Measurements from ENCODE around the gene SLCO3A1. TPM values are rescaled to one million over a fixed set of nuclear protein-coding genes. Genes with fewer than 3 reads are reported as not detected.

SLCO3A1 gene
- total and polyA plus RNA-seq, 4 donors, result 9.6 to 60.7 (median 34.4) TPM

DNA sequence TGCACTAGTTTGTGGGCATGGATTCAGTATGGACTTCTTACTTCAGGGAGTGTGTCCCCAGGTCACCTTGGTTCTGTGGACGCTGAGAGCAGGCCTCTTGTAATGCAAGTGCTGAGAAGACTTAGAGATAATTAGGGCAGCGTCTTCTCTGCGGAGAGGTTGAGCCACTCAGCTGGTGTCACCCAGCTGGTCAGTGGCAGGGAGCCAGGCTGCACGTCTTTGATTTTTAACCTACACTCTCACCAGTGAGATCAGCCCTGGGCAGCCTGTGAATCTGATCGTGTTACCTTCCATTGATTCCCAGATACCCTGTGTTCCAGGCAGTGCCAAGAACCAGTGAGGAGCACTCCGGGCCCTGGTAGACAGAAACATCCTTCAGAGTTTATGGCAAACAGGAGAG is 92.6 kb downstream of the SLCO3A1 start:
- intact Hi-C loops (cut with DNase I), result no loop called here
- Histone ChIP-seq H3K27ac (ENCODE audit: low read depth in 1 of 2, low read length in 2 of 2) (no peak overlapping the region), H3K9me3 (ENCODE audit: control insufficient read depth, low read length) (no peaks in the 10 kb centered on the region), H3K4me1 (ENCODE audit: control insufficient read depth in 1 of 2, insufficient read depth in 2 of 2, low read length in 2 of 2) (peaks cover 5 to 7% of the 10 kb centered on the region in 2 donors), H3K4me3 (ENCODE audit: low read length in 2 of 2) (no peak overlapping the region), H3K36me3 (ENCODE audit: control insufficient read depth in 1 of 2, insufficient read depth in 2 of 2, low read length in 1 of 2) (no peaks in the 10 kb centered on the region), H3K27me3 (ENCODE audit: control insufficient read depth in 1 of 2, insufficient read depth in 2 of 2, low read length in 1 of 2) (no peaks in the 10 kb centered on the region)
- ATAC-seq (ENCODE audit: low FRiP score), result no peak
- no peak for DNase-seq
- WGBS, 2 donors, result 47 to 54% methylated on average over 6 of the region's 6 CpGs

DNA sequence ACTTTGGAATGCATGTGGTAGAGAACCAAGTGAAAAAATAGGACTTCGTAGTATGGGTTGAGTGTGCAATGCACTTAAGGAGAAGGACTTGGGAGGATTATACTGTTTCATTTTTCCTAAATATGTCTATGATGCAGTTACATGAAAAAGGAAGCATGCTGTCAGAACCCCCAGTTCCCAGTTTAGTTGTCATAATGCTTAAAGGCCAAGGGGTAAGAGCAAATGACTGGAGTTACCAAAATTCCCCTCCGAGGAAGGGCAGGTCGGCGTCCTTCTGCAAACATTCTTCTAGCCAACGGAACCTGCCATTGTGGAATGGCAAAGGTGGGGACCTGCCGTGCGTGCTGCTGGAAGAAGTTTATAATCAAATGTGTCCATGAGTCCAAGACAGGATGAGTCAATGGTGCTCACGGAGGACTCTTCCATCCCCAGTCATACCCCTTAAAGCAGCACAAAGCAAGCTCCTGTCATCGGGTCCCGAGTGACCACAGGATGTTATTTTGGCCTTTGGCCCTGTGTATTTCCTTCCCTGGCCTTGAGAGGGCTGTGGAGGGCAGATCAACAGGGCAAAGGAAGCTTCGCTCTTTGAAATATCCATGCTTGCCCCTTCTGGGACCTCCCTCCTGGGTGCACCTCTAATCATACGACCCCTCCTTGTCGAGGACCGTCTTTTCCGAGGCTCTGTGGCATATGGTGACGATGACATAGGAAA is 93.2 kb downstream of the SLCO3A1 start:
- Histone ChIP-seq H3K27me3 (ENCODE audit: control insufficient read depth in 1 of 2, insufficient read depth in 2 of 2, low read length in 1 of 2) (no peaks in the 10 kb centered on the region), H3K9me3 (ENCODE audit: control insufficient read depth, low read length) (no peaks in the 10 kb centered on the region), H3K27ac (ENCODE audit: low read depth in 1 of 2, low read length in 2 of 2) (peak overlapping the region in 1 of 2 donors; percentile 38), H3K4me3 (ENCODE audit: low read length in 2 of 2) (no peak overlapping the region), H3K36me3 (ENCODE audit: control insufficient read depth in 1 of 2, insufficient read depth in 2 of 2, low read length in 1 of 2) (no peaks in the 10 kb centered on the region), H3K4me1 (ENCODE audit: control insufficient read depth in 1 of 2, insufficient read depth in 2 of 2, low read length in 2 of 2) (peaks cover 5 to 7% of the 10 kb centered on the region in 2 donors)
- DNase-seq, result no peak
- intact Hi-C loops (cut with DNase I), result no loop called here
- ATAC-seq (ENCODE audit: low FRiP score), result no peak
- WGBS, 2 donors, result 76 to 80% methylated on average over 15 to 16 of the region's 16 CpGs

- ATAC-seq (ENCODE audit: low FRiP score), result no peak
- peak overlapping the region in 1 of 2 donors; percentile 38 for H3K27ac ChIP-seq (ENCODE audit: low read depth in 1 of 2, low read length in 2 of 2)
- intact Hi-C loops (cut with DNase I), result no loop called here
- no peak overlapping the region for H3K4me3 ChIP-seq (ENCODE audit: low read length in 2 of 2)
- H3K36me3 ChIP-seq (ENCODE audit: control insufficient read depth in 1 of 2, insufficient read depth in 2 of 2, low read length in 1 of 2), result no peaks in the 10 kb centered on the region
- H3K4me1 ChIP-seq (ENCODE audit: control insufficient read depth in 1 of 2, insufficient read depth in 2 of 2, low read length in 2 of 2), result peaks cover 5 to 7% of the 10 kb centered on the region in 2 donors
- H3K27me3 ChIP-seq (ENCODE audit: control insufficient read depth in 1 of 2, insufficient read depth in 2 of 2, low read length in 1 of 2), result no peaks in the 10 kb centered on the region
- WGBS, 2 donors, result 62 to 63% methylated on average over 7 of the region's 7 CpGs
- H3K9me3 ChIP-seq (ENCODE audit: control insufficient read depth, low read length), result no peaks in the 10 kb centered on the region
- no peak for DNase-seq
Measured at GRCh38 chr15:91947293-91947679, 93.8 kb downstream of the SLCO3A1 start.

DNA sequence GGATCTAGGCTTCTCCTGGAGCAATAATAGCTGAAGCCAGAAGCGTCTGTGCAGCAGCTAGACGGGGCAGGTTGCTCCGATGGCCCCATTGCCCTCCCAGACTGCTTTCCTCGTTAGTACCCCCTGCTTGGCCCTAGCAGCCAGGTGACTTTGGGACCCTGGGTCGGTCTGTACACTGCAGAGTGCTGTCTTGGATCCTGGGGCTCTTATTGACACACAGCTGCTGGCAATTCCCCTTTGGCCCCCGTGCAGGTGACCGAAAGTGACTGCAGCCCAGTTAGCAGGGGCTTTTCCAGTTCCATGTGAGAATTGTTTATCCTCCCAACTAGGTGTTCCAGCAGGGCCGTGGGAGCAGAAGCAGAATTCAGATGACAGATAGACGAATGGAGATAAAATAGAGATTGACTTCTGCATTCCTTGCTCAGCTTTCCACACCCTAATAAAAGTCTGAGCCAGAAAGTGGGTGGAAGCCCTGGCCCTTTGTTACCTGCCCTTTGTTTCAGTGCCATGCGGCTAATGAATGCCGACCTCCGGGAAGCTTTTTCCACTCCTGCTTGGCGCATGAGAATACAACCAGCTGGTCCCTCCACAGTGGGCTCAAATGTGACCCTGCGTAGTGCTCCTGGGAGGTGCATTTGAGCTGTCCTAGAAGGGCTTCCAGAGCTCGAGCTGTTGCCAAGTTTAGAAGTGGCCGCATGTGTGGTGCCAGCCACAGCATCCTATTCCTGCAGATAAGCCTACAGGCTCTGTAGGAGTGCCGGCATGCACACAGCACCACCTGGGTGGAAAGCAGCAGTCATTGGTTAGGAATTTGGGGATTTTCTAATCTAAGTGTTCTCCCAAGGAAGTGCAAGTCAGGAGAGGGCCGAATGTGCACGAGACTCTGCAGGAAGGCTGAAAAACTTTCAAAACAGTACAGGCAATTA is 94.4 kb downstream of the SLCO3A1 start:
- H3K36me3 ChIP-seq (ENCODE audit: control insufficient read depth in 1 of 2, insufficient read depth in 2 of 2, low read length in 1 of 2), result no peaks in the 10 kb centered on the region
- H3K4me1 ChIP-seq (ENCODE audit: control insufficient read depth in 1 of 2, insufficient read depth in 2 of 2, low read length in 2 of 2), result peaks cover 2 to 4% of the 10 kb centered on the region in 2 donors
- no peaks in the 10 kb centered on the region for H3K9me3 ChIP-seq (ENCODE audit: control insufficient read depth, low read length)
- 43 to 45% methylated on average over 19 of the region's 19 CpGs for WGBS, 2 donors
- no peak for DNase-seq
- H3K27ac ChIP-seq (ENCODE audit: low read depth in 1 of 2, low read length in 2 of 2), result peak overlapping the region in 1 of 2 donors; percentile 43
- no peaks in the 10 kb centered on the region for H3K27me3 ChIP-seq (ENCODE audit: control insufficient read depth in 1 of 2, insufficient read depth in 2 of 2, low read length in 1 of 2)
- no peak for ATAC-seq (ENCODE audit: low FRiP score)
- intact Hi-C loops (cut with DNase I), result no loop called here
- H3K4me3 ChIP-seq (ENCODE audit: low read length in 2 of 2), result no peak overlapping the region

- no peak for DNase-seq
- 94 to 97% methylated on average over 8 of the region's 8 CpGs for WGBS, 2 donors
- intact Hi-C loops (cut with DNase I), result no loop called here
Measured at GRCh38 chr15:91949361-91949760, 95.9 kb downstream of the SLCO3A1 start.

DNA sequence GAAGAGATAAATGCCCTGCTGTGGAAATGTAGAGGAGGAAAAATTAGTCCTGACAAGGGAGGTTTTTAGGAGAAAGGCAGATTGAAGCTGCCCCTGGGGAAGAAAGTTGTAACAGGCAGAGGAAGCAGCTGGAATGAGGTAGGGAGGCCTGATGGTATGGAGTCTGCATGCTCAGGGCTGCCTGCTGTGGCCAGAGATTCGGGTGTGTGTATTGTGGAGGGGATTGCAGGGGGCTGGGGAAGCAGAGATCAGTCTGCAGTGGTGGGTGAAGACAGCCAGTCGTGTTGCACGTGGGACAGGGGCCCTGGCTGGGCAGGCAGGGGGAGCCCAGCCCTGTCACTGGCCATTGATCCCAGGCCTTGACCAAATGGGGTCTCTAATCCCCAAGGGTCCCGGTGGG is 96.5 kb downstream of the SLCO3A1 start:
- Histone ChIP-seq H3K36me3 (ENCODE audit: control insufficient read depth in 1 of 2, insufficient read depth in 2 of 2, low read length in 1 of 2) (no peaks in the 10 kb centered on the region), H3K9me3 (ENCODE audit: control insufficient read depth, low read length) (no peaks in the 10 kb centered on the region), H3K27me3 (ENCODE audit: control insufficient read depth in 1 of 2, insufficient read depth in 2 of 2, low read length in 1 of 2) (no peaks in the 10 kb centered on the region), H3K27ac (ENCODE audit: low read depth in 1 of 2, low read length in 2 of 2) (no peak overlapping the region), H3K4me1 (ENCODE audit: control insufficient read depth in 1 of 2, insufficient read depth in 2 of 2, low read length in 2 of 2) (no peaks in the 10 kb centered on the region), H3K4me3 (ENCODE audit: low read length in 2 of 2) (no peak overlapping the region)
- intact Hi-C loops (cut with DNase I), result no loop called here
- WGBS, 2 donors, result 78 to 82% methylated on average over 4 of the region's 4 CpGs
- ATAC-seq (ENCODE audit: low FRiP score), result no peak
- DNase-seq, result no peak

More at GRCh38 chr15:91949361-91949760, 95.9 kb downstream of the SLCO3A1 start:
- Histone ChIP-seq H3K27me3 (ENCODE audit: control insufficient read depth in 1 of 2, insufficient read depth in 2 of 2, low read length in 1 of 2) (no peaks in the 10 kb centered on the region), H3K27ac (ENCODE audit: low read depth in 1 of 2, low read length in 2 of 2) (no peak overlapping the region), H3K36me3 (ENCODE audit: control insufficient read depth in 1 of 2, insufficient read depth in 2 of 2, low read length in 1 of 2) (no peaks in the 10 kb centered on the region), H3K9me3 (ENCODE audit: control insufficient read depth, low read length) (no peaks in the 10 kb centered on the region), H3K4me1 (ENCODE audit: control insufficient read depth in 1 of 2, insufficient read depth in 2 of 2, low read length in 2 of 2) (peaks cover 0 to 1% of the 10 kb centered on the region in 2 donors), H3K4me3 (ENCODE audit: low read length in 2 of 2) (no peak overlapping the region)
- ATAC-seq (ENCODE audit: low FRiP score), result no peak

DNA sequence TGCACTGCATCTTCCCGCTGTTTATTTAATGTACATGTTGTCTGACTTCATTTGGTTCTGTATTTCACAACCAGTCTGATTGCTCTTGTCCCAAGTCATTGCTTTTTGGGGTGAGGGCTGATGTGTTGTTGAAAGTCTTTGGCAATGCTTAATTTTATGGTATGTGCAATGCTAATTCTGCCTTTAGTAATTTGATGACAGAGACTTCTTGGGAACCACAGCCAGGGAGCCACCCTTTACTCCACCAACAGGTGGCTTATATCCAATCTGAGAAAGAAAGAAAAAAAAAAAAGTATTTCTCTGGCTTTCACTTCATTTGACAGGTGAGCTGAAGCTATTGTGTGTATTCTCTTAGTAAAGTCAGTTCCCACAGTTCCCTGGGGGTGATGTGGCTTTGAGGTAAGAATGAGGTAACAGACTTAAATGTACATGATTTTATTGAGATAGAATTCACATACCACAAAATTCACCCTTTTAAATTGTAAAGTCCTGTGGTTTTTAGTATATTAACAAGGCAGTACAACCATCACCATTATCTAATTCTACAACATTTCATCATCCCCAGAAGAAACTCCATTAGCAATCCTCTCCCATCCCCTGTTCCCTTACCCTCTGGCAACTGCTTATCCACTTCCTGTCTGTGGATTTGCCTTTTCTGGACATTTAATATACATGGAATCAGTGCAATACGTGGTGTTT is 97.3 kb downstream of the SLCO3A1 start:
- intact Hi-C loops (cut with DNase I), result no loop called here
- Histone ChIP-seq H3K36me3 (ENCODE audit: control insufficient read depth in 1 of 2, insufficient read depth in 2 of 2, low read length in 1 of 2) (no peaks in the 10 kb centered on the region), H3K4me1 (ENCODE audit: control insufficient read depth in 1 of 2, insufficient read depth in 2 of 2, low read length in 2 of 2) (no peaks in the 10 kb centered on the region), H3K9me3 (ENCODE audit: control insufficient read depth, low read length) (no peaks in the 10 kb centered on the region), H3K27ac (ENCODE audit: low read depth in 1 of 2, low read length in 2 of 2) (no peak overlapping the region), H3K27me3 (ENCODE audit: control insufficient read depth in 1 of 2, insufficient read depth in 2 of 2, low read length in 1 of 2) (no peaks in the 10 kb centered on the region), H3K4me3 (ENCODE audit: low read length in 2 of 2) (no peak overlapping the region)
- DNase-seq, result no peak
- no peak for ATAC-seq (ENCODE audit: low FRiP score)
- WGBS, 2 donors, result 66 to 77% methylated on average over 2 of the region's 2 CpGs

DNA sequence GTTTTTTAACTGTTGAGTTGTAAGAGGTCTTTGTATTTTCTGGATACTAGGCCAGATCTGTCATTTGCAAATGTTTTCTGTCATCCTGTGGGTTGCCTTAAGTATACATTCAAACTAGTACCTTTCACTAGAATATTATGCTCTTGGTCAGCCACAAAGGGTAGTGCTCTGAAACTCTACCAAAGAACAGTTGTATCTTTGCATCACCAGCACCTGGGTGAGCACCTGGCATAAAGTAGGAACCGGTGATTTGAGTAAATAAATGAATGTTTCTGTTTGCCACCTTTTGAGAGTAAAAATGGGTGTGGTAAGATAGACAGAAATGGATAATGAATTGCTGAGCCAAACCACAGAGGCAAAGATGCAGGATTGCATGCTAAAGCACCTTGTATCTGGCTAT is 98.7 kb downstream of the SLCO3A1 start:
- no peak overlapping the region for H3K27ac ChIP-seq (ENCODE audit: low read depth in 1 of 2, low read length in 2 of 2)
- no peaks in the 10 kb centered on the region for H3K27me3 ChIP-seq (ENCODE audit: control insufficient read depth in 1 of 2, insufficient read depth in 2 of 2, low read length in 1 of 2)
- intact Hi-C loops (cut with DNase I), result no loop called here
- ATAC-seq (ENCODE audit: low FRiP score) (no peak), DNase-seq (no peak)
- no peaks in the 10 kb centered on the region for H3K36me3 ChIP-seq (ENCODE audit: control insufficient read depth in 1 of 2, insufficient read depth in 2 of 2, low read length in 1 of 2)
- H3K4me3 ChIP-seq (ENCODE audit: low read length in 2 of 2), result no peak overlapping the region
- H3K9me3 ChIP-seq (ENCODE audit: control insufficient read depth, low read length), result no peaks in the 10 kb centered on the region
- H3K4me1 ChIP-seq (ENCODE audit: control insufficient read depth in 1 of 2, insufficient read depth in 2 of 2, low read length in 2 of 2), result no peaks in the 10 kb centered on the region
- WGBS, 2 donors, result 94% methylated on average over 1 of the region's 1 CpG

Data from aorta (tissue), 5 donors.